Glomerular visceral epithelial cell (primary cell): ENCODE data around the gene CGB2.
"Not testable (repeated sequence)": the region's sequence is repeated elsewhere in the genome, so short reads cannot be mapped to it uniquely, and the experiment has no call there.

Experiments
- DNase-seq: peaks from one replicate; pipeline ENCODE4 v3.0.0-alpha.2; 2016; ENCODE audit errors: extremely low spot score

Gene CGB2

DNA sequence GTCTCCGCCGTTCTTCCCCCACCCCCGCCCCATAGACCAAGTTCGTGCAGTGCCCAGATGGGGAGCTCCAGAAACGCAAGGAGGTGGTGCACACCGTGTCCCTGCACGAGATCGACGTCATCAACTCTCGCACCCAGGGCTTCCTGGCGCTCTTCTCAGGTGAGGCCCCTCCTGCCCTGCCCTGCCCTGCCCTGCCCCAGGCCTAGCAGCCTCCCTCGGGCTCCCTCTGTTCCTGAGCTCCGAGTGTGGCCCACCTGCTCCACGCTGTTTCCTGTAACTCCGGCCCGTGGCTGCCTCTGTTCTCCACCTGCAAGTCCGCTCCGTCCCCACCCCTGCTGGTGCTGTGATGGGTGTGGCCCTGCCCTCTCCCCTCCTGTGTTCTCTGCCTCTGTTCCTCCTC lies 21.2 kb upstream of the CGB2 start:
- no peak for DNase-seq

DNA sequence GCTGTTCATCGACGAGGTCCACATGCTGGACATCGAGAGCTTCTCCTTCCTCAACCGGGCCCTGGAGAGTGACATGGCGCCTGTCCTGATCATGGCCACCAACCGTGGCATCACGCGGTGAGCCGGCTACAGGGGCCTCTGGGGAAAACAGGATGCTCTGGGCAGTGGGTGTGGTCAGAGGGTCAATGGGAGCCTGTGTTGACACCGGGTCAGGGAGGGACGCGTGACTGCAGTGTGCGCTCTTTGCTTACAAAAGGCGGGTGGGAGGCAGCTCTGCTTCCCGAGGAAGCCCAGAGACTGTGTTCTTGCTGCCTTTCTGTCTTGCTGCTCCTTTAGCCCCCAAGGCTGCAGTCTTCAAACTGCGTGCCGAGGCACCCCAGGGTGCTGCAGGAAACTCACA lies 20.5 kb upstream of the CGB2 start:
- DNase-seq: no peak

DNA sequence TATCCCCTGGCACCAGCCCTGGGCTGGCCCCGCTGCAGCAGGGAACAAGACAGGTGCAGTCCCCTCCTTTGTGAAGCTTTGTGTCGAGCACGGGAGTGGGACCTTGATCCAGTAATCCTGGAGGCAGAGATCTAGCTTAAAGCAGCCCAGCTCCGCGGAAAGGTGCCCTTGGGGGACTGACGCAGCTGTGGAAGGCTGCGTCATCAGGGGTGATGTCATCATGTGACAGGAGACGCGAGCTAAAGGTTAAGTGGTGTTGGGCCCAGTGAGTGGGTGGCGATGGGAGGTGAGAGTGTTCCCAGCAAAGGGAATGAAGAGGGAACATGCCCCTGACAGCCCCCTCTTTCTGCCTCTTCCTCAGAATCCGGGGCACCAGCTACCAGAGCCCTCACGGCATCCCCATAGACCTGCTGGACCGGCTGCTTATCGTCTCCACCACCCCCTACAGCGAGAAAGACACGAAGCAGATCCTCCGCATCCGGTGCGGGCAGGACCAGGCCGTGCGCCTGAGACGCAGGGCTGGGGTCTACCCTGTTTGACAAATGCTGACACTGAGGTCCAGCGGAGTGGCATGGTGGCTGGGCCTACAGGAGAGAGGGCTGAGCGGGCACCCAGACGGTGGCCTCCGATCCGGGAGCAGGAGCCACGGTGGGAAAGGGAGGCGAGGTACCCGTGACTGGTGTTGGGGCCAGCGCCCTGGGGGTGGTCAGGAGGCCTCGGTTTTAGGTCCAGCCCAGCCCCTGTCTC lies 17.4 kb upstream of the CGB2 start:
- DNase-seq: no peak

DNA sequence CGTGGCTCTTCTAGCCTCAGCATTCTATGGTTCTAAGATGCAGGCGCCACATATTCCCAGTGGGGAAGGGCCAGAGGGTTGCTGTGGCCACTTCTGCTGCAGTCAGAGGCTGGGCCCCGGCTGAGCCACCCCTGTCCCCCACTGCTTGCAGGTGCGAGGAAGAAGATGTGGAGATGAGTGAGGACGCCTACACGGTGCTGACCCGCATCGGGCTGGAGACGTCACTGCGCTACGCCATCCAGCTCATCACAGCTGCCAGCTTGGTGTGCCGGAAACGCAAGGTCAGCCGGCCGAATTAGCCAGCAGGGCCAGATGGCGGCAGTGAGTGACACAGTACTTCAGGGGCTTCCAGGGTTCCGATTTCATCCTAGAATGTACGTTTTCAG lies 16.8 kb upstream of the CGB2 start:
- no peak for DNase-seq

DNA sequence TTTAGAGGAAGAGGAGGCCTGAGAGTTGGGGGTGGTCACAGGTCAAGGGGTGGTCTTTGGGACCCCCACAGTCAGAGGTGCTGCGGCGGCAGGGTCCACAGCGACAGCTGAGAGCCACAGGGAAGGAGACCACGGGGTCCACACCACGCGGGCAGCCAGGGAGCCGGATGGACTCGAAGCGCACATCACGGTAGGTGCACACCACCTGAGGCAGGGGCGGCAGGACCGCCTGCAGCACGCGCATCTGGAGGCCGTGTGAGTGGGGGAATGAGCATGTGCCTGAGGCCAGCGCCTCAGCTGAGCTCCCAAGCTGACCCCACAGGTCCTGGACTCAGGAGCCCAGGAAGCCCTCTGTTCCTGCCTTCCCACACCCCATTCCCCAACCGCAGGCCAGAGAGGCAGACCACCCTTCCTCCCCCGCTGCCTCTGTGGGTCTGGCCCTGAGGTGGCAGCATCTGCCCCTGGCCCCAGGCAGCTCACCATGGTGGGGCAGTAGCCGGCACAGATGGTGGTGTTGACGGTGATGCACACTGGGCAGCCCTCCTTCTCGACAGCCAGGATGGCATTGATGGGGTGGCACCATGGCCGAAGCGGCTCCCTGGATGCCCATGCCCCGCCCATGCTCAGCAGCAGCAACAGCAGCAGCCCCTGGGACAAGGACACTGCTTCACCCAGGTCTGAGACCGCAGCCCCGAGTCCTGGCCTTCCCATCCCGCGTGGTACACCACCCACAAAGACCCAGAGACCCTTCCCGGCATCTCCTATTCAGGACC lies 15.4 kb upstream of the CGB2 start:
- no peak for DNase-seq

DNA sequence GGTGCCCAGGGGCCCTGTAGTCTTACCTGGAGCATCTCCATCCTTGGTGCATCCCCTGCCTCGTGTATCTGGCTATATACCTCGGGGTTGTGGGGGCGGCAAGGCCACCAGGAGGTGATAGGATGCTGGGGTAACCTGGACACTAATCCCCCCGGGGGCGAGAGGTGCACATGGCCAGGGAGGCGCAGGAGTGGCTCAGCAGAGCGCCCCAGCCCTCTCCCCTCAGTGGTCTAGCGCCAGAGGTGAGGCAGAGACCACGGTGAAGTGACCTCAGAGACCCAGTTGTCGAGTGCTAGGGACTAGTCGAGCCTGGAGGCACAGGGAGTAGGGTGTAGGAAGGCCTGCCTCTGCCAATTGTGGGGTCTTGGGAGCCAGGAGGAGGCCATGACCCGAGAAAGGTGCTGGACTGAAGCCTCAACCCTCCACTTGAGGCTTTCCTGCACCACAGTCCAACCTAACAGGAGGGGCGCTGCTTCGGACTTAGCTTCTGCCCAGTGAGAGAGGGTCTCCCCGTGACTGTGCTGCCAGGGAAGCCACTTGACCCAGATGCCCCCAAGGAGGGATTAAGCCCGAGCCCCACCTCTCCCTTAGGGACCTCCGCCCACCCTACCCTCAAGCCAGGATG lies 14.5 kb upstream of the CGB2 start, which contains the start of gene LHB:
Gene LHB, minus strand, starts transcription at position 51 of the 625 bp plus-strand sequence. Its CDS starts 10 bp downstream, at position 41.
- DNase-seq: peak; percentile 14

DNA sequence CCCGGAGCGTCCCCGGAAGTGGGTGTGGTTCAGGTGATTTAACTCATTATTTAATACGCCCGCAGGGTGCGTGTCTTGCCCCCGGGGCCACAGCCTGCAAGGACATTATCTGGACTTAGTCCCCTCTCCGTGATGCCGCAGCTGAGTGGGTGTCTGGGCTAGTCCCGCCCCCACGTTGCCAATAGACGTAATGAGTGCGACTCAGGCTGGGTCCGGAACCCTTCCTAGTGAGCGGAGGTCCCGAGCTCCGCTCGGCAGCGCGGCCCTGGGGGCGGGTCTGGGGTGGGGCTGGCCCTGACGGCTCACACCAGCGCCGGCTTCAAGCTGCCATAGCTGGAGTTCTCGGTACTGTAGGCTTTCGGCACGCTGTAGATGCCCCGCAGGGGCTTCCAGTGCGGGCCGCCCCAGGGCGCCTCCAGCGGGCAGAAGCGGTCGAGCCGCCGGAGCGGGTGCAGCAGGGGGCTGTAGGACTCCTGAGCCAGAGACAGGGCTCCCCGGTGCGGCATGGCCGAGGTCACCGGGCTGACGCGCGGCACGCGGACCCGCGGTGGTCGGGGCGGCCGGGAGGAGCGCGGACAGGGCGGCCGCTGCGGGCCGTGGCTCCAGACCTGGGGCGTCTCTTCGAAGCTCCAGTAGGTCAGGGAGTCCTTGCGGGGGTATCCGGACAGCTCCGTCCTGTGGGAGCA lies 13.9 kb upstream of the CGB2 start:
- peak; percentile 75 for DNase-seq

DNA sequence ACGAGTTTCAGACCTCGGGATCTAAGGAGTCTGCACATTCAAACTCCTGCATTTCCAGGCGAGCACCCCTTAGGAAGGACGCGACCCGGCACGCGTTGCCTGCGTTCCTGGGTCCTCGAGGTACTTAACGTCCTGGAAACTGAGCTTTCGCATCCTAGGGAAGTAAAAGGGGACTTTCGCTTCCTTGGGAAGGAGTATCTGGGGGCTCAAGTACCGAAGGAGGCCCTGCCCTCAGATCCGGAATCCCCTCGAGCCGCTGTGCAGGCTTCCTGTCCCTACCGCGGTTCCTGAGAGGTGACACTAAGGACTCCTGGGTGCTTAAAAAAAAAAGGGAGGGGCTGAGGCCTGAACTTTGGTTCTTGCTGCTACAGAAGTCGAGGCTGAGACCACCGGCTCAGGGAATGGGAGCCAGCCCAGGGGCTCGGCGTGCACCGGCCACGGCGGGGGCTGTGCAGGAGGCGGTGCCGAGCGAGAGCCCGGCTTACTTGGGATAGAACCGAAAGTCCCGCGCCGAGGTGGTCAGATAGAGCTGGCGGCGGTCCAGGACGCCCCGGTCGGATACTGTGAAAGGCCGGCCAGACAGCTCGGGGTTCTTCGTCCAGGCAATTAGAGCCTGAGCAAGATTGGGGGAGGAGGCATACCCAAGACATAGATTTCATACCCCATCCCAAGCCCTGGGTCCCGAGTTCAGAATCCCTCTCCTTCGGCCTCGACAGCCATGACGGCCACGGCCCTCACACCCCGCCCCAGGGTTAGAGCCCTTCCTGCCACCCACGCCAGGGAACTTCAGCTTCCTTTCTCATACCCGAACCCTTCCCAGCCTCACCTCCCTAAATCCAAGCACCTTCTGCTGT lies 13.1 kb upstream of the CGB2 start:
- DNase-seq: peak; percentile 44

DNA sequence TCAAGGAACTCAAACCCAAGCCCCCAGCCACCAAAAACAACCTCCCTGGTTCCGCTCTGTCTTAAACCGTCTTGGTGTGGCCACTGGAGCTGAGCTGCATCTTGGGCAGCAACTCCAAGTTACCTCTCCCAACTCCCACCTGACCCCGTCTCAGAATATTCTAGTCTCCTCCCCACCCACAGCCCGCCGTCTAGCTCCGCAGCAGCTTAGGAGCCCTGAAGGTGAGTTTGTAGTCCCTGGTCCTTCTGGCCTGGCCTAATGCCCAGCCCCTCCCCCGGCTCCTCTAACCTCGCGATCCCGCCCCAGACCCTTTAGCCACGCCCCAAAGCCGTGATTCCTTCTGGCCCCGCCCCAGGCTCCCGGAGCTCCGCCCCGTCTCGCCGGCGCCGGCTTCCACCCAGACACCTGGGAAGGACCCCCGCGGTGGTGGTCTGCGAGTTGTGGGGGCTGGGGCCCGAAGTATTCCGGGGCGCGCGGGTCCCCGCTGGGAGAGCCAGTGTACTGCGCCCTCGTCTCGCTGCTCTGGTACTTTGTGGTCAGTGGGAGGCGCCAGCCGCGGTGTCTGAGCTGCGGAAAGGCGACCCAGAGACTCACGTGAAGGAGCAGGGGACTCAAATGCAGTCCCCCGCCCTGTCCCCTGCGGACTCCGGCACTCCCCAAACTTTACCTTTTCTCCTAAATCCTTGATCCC lies 12.3 kb upstream of the CGB2 start:
- DNase-seq: peak; percentile 79

DNA sequence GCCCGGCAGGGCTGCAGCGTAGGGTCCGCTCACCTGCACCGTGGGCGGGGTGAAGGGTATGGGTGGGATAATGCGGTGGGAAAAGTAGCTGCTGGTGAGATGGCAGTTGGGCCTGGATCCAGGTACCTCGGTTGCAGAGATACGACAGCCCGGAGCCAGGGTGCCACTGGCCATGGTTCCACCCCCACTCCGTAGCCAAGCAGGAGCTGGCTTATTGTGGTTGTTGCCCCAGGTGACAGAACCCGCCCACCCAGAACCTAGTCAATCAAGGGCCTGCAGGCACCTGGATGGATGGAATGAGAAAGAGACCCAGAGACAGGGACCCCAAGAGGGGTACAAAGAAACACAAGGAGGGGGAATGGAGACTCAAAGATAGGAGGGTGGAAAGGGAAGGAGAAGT lies 11.3 kb upstream of the CGB2 start:
- DNase-seq: peak; percentile 22

DNA sequence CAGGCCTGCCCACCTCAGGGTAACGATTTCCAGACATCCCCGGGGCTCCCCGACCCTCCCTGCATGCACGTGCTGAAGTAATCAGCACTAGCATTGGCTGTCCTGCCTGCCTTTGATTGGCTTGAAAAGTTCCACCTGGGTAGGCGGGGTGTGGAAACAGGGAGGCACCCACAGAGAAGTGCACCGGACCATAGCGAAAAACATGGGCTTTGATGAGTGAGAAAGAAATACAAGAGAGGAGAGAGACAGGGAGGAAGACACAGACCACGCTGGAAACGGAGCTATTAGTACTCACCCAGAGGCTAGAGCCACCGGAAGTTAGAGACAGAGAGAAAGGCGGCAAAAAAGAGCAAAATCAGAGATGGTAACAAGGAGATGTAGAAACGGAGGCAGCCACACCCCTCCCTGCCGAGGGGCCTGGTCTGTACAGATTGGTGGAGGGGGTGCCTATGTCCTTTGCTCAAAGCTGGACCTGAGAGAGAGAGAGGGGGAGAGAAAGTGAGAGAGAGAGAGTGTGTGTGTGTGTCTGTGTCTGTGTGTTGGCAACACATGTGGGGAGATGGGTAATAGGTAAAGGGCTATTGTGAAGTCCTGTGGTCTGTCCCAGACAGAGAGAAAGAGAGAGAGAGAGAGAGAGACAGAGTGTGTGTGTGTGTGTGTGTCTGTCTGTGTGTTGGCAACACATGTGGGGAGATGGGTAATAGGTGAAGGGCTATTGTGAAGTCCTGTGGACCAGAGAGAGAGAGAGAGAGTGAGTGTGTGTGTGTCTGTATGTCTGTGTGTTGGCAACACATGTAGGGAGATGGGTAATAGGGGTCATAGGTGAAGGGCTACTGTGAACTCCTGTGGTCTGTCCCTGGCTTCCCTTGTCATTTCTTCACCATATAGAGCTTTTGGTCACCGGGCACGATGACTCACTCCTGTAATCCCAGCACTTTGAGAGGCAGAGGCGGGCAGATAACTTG lies 10.5 kb upstream of the CGB2 start:
- peak; percentile 83 for DNase-seq

DNA sequence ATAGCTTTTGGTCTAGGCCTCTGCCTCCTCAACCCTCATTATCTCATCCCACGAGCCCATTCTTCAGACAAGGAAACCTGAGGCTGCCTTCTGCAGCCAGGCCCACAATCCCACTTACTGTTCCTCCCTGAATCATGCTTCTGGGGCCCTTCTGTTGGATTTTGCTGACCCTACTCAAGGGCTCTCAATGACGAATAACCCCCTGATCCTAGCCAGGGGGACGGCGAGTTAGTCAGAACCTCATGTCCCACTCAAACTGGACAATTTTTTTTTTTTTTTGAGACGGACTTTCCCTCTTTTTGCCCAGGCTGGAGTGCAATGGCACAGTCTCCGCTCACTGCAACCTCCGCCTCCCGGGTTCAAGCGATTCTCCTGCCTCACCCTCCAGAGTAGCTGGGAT lies 9.6 kb upstream of the CGB2 start:
- DNase-seq: no peak

DNA sequence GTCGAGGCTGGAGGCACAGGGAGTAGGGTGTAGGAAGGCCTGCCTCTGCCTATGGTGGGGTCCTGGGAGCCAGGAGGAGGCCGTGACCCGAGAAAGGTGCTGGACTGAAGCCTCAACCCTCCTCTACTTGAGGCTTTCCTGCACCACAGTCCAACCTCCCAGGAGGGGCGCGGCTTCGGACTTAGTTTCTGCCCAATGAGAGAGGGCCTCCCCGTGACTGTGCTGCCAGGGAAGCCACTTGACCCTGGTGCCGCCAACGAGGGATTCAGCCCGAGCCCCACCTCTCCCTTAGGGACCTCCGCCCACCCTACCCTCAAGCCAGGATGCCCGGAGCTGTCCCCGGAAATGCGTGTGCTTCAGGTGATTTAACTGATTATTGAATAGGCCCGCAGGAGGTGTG lies 7.5 kb upstream of the CGB2 start, which contains the start of gene CGB3:
Gene CGB3, minus strand, starts transcription at position 101 of the 400 bp plus-strand sequence. CDS start 362 bp downstream, outside the sequence.
- not testable (repeated sequence) for DNase-seq

DNA sequence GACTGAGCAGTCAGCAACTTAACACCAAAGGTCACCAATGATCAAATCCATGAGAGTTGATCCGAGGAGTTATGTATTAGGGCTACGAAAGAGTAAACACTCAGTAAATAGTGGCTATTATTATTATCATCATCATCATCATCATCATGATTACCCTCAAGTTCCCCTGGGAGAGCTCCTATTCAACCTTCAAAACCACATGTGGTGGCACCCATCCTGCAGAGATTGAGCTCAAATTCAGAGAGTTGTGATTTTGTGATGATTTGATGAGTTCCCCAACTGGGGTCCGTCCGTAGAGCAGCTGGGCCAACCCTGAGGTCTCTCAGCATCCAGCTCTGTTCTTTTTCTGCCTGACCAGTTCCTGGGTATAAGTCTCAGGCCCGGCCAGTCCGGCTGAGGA lies 6.6 kb upstream of the CGB2 start:
- not testable (repeated sequence) for DNase-seq

DNA sequence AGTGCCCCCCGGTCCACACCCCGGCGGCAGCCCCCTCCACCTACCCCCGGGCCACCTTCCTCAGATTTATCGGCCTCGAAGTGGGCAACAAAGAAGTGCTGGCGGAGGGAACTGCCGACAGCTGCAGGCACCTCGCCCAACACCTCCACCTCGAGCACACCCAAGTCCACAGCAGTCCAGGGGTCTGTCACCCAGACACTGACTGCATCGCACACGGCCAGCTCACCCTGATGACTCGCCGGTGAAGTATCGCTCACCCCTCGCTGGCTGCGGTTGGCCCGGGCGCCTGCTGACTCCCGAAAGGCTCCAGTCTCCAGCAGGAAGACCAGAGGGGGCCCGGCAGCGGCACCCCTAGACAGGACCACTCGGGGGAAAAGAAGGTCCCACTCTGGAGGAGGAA lies 6.1 kb upstream of the CGB2 start:
- peak; percentile 47 for DNase-seq

DNA sequence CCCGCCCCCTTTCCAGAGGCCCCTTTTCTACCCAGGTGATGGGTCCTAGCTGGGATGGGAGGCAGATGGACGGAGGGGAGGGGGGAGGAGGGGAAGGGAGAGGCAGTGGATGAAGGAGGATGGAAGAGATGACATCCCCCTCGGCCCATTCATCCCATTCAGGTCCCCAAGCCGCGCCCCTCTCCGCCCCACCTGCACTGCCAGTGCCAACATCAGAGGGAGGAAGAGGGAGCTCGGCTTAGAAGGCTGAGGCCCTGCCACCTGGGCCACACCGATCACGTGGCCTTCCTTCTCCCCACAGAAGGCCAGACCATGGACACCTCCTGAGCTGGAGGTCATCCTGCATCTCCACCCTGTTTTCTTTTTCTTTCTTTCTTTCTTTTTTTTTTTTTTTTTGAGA lies 3.0 kb upstream of the CGB2 start:
- DNase-seq: not testable (repeated sequence)

DNA sequence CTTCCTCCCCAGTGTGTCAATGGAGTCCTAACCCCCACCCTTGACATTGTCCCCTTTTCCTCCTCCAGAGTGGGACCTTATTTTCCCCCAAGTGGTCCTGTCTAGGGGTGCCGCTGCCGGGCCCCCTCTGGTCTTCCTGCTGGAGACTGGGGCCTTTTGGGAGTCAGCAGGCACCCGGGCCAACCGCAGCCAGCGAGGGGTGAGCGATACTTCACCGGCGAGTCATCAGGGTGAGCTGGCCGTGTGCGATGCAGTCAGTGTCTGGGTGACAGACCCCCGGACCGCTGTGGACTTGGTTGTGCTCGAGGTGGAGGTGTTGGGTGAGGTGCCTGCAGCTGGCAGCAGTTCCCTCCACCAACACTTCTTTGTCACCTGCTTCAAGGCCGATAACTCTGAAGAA lies 1.9 kb upstream of the CGB2 start:
- DNase-seq: peak; percentile 70

DNA sequence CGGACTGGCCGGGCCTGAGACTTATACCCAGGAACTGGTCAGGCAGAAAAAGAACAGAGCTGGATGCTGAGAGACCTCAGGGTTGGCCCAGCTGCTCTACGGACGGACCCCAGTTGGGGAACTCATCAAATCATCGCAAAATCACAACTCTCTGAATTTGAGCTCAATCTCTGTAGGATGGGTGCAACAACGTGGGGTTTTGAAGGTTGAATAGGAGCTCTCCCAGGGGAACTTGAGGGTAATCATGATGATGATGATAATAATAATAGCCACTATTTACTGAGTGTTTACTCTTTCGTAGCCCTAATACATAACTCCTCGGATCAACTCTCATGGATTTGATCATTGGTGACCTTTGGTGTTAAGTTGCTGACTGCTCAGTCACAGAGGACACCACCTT lies 1.4 kb upstream of the CGB2 start:
- not testable (repeated sequence) for DNase-seq

DNA sequence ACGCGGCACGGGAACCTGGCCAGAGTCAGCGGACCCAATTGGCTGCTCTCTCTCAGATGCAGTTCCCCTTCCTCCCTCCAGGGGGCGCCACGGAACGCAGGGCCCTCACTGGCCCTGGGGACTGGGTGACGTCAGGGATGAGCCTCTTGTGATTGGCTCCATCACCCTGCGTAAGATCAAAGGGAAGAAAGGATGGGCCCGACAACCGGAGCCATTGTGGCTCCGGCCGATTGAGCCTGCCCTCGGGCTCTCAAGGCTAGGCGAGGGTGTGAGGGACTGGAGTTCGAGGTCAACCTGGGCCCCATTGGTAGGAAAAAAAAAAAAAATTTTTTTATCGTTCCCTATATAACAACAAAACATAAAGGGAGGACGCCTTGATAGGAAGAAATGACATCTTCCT lies 5.1 kb downstream of the CGB2 start, which contains the start of gene CGB1:
Gene CGB1, minus strand, starts transcription at position 81 of the 400 bp plus-strand sequence. CDS start 184 bp downstream, outside the sequence.
- DNase-seq: not testable (repeated sequence)
